Inflammatory macrophage (primary cell): ENCODE data around the gene PSORS1C1.

Experiments
- DNase-seq, 2 donors: peaks; one replicate each; pipeline ENCODE4 v3.0.0-alpha.2; 2020 to 2022

Gene PSORS1C1

GRCh38 chr6:31096215-31096614 lies 18.4 kb upstream of the PSORS1C1 start:
- DNase-seq = no peak

- DNase-seq = no peak
These were observed 17.9 kb upstream of the PSORS1C1 start for GRCh38 chr6:31096656-31097055.

GRCh38 chr6:31098449-31098938 lies 16.1 kb upstream of the PSORS1C1 start:
- no peak for DNase-seq

- no peak for DNase-seq
These were observed 11.5 kb upstream of the PSORS1C1 start for GRCh38 chr6:31103136-31103535.

GRCh38 chr6:31107052-31107451 lies 7.5 kb upstream of the PSORS1C1 start:
- no peak for DNase-seq

- no peak for DNase-seq
These were observed 3.6 kb upstream of the PSORS1C1 start for GRCh38 chr6:31110825-31111582.

GRCh38 chr6:31111712-31112111 lies 2.9 kb upstream of the PSORS1C1 start:
- no peak for DNase-seq

GRCh38 chr6:31112478-31112877 lies 2.1 kb upstream of the PSORS1C1 start, which contains the start of gene C6orf15:
TSS of gene C6orf15 (minus strand) at chr6:31112575. CDS start at chr6:31112555, 20 bp downstream.
- DNase-seq = no peak

GRCh38 chr6:31113861-31114540 lies 599 bp upstream of the PSORS1C1 start:
- no peak for DNase-seq

GRCh38 chr6:31114970-31115849 lies 610 bp downstream of the PSORS1C1 start:
- DNase-seq = peak in 1 of 2 donors; percentile 36

- DNase-seq = no peak
These were observed 1.5 kb downstream of the PSORS1C1 start for GRCh38 chr6:31115941-31116560.

GRCh38 chr6:31116661-31117385 lies 2.2 kb downstream of the PSORS1C1 start:
- no peak for DNase-seq

- DNase-seq = no peak
These were observed 3.6 kb downstream of the PSORS1C1 start for GRCh38 chr6:31118178-31118577.

- no peak for DNase-seq
These were observed 5.7 kb downstream of the PSORS1C1 start, which contains the start of gene CDSN for GRCh38 chr6:31120151-31120915. TSS of gene CDSN (minus strand) at chr6:31120446. CDS start at chr6:31120419, 27 bp downstream.

GRCh38 chr6:31121131-31121790 lies 6.7 kb downstream of the PSORS1C1 start:
- DNase-seq = no peak

- peak in 1 of 2 donors; percentile 15 for DNase-seq
These were observed 8.4 kb downstream of the PSORS1C1 start for GRCh38 chr6:31122791-31123706.

- DNase-seq = no peak
These were observed 10.6 kb downstream of the PSORS1C1 start for GRCh38 chr6:31125162-31125561.

- no peak for DNase-seq
These were observed 11.2 kb downstream of the PSORS1C1 start for GRCh38 chr6:31125586-31126363.
